HEK293 (cell line): ENCODE results near the gene POC1B.

ENCODE experiments used
- CTCF ChIA-PET: fragments of 350-600 bp; formaldehyde crosslinking; extraction: SDS; loops from one replicate; lab custom pipeline; 2021; ENCODE audit warnings: antibody characterized with exemption; lab: Yijun Ruan, JAX
- POLR2A ChIA-PET: fragments of 300-600 bp; formaldehyde crosslinking; extraction: SDS; loops from one replicate; lab custom pipeline; 2020; ENCODE audit warnings: antibody characterized with exemption, inconsistent platforms; lab: Yijun Ruan, JAX
- H3K27ac ChIP-seq: fragments of 200-500 bp; sonication (Bioruptor generic); 2 replicates; pipeline ENCODE4 v1.5.1; 2014; ENCODE audit warnings: low read depth, low read length, control low read depth, inconsistent platforms; ENCODE audit errors: extremely low read depth
- H3K36me3 ChIP-seq, 2 experiments: fragments of 200-500 bp in 1 of 2; sonication (Bioruptor generic) in 1 of 2; 1 replicate in 1 of 2; 2 replicates in 1 of 2; pipeline ENCODE4 v1.5.1; 2014 to 2017; ENCODE audit warnings: inconsistent platforms in 2 of 2, low read length in 2 of 2; ENCODE audit not compliant: control insufficient read depth in 2 of 2, insufficient read depth in 1 of 2
- H3K4me1 ChIP-seq: fragments of 200-500 bp; sonication (Bioruptor generic); 2 replicates; pipeline ENCODE4 v1.5.1; 2014; ENCODE audit warnings: mild to moderate bottlenecking, low read length, inconsistent platforms; ENCODE audit not compliant: control insufficient read depth, insufficient read depth
- H3K4me3 ChIP-seq: 2 replicates; pipeline ENCODE4 v1.5.1; 2011; ENCODE audit warnings: low read depth, mild to moderate bottlenecking, control low read depth, low read length, moderate library complexity
- H3K9me3 ChIP-seq: fragments of 200-500 bp; sonication (Bioruptor generic); 2 replicates; pipeline ENCODE4 v1.5.1; 2014; ENCODE audit warnings: low read depth, low read length, inconsistent platforms; ENCODE audit not compliant: control insufficient read depth, insufficient read depth
- HOXC10 ChIP-seq: sonication (generic); formaldehyde crosslinking; IDR thresholded peaks from 2 replicates; pipeline ENCODE4 v1.8.1; 2023; ENCODE audit warnings: mild to moderate bottlenecking, missing genetic modification reagents
- HOXD13 ChIP-seq: sonication (generic); formaldehyde crosslinking; IDR thresholded peaks from 2 replicates; pipeline ENCODE4 v1.8.0; 2022; ENCODE audit warnings: missing genetic modification reagents, borderline replicate concordance
- KLF8 ChIP-seq: fragments of 450-650 bp; formaldehyde crosslinking; IDR thresholded peaks from 2 replicates; pipeline ENCODE4 v1.5.1; 2016; ENCODE audit warnings: missing biosample characterization, missing genetic modification characterization
- ZIC2 ChIP-seq: fragments of 450-650 bp; formaldehyde crosslinking; IDR thresholded peaks from 2 replicates; pipeline ENCODE4 v1.5.1; 2016; ENCODE audit warnings: missing biosample characterization, missing genetic modification characterization
- ZNF155 ChIP-seq: fragments of 450-650 bp; formaldehyde crosslinking; IDR thresholded peaks from 2 replicates; pipeline ENCODE4 v1.5.1; 2016; ENCODE audit warnings: missing biosample characterization, missing genetic modification characterization
- ZNF157 ChIP-seq: fragments of 450-650 bp; formaldehyde crosslinking; IDR thresholded peaks from 2 replicates; pipeline ENCODE4 v1.5.1; 2016; ENCODE audit warnings: missing biosample characterization, missing genetic modification characterization
- ZNF169 ChIP-seq: fragments of 450-650 bp; formaldehyde crosslinking; IDR thresholded peaks from 2 replicates; pipeline ENCODE4 v1.5.1; 2016; ENCODE audit warnings: missing biosample characterization, missing genetic modification characterization
- ZNF184 ChIP-seq: fragments of 450-650 bp; IDR thresholded peaks from 2 replicates; pipeline ENCODE4 v1.5.1; 2018; ENCODE audit warnings: missing biosample characterization, mild to moderate bottlenecking, missing genetic modification characterization
- ZNF302 ChIP-seq: fragments of 450-650 bp; formaldehyde crosslinking; IDR thresholded peaks from 2 replicates; pipeline ENCODE4 v1.5.1; 2016; ENCODE audit warnings: missing biosample characterization, missing genetic modification characterization, low read depth
- ZNF324 ChIP-seq: fragments of 450-650 bp; formaldehyde crosslinking; IDR thresholded peaks from 2 replicates; pipeline ENCODE4 v1.5.1; 2016; ENCODE audit warnings: missing biosample characterization, missing genetic modification characterization
- ZNF362 ChIP-seq: fragments of 450-650 bp; formaldehyde crosslinking; IDR thresholded peaks from 2 replicates; pipeline ENCODE4 v1.5.1; 2016; ENCODE audit warnings: missing biosample characterization, missing genetic modification characterization
- ZNF549 ChIP-seq: fragments of 450-650 bp; IDR thresholded peaks from 2 replicates; pipeline ENCODE4 v1.5.1; 2018; ENCODE audit warnings: missing biosample characterization, missing genetic modification characterization, mild to moderate bottlenecking, inconsistent platforms, moderate library complexity
- ZNF701 ChIP-seq: fragments of 450-650 bp; formaldehyde crosslinking; IDR thresholded peaks from 2 replicates; pipeline ENCODE4 v1.5.1; 2016; ENCODE audit warnings: missing biosample characterization, missing genetic modification characterization
- ZNF768 ChIP-seq: fragments of 450-650 bp; formaldehyde crosslinking; IDR thresholded peaks from 2 replicates; pipeline ENCODE4 v1.5.1; 2018; ENCODE audit warnings: missing biosample characterization, mild to moderate bottlenecking, missing genetic modification characterization

The POC1B gene

GRCh38 chr12:89514751-89515150 lies 11.1 kb downstream of the POC1B start:
- TF ChIP-seq KLF8 (tag by site-specific recombination): no peak
- TF ChIP-seq HOXC10: no peak
- no peak for TF ChIP-seq ZNF701
- Histone ChIP-seq H3K36me3 (no peaks in the 10 kb centered on the region; a peak in 1 of 3 replicates), H3K4me1 (no peaks in the 10 kb centered on the region), H3K27ac (no peak overlapping the region), H3K9me3 (no peaks in the 10 kb centered on the region), H3K4me3 (no peak overlapping the region)
- POLR2A ChIA-PET: no interaction called here
- CTCF ChIA-PET: interaction anchor here (0.7 kb wide), 1 partner anchor 386 kb away, joined by 3 read pairs; no protein-coding TSS in a partner anchor

- no peak for TF ChIP-seq ZNF169
- peak; percentile 19; the same call in 1 of the 2 replicates for TF ChIP-seq ZNF549 (tag by site-specific recombination)
- 0 out of 2 replicates have a peak, but pooled peaks have one; percentile 27 for TF ChIP-seq ZIC2 (tag by site-specific recombination)
- no peak for TF ChIP-seq HOXD13 (CRISPR knock-in tag)
- TF ChIP-seq ZNF324: no peak
- Histone ChIP-seq H3K4me3 (no peak overlapping the region), H3K36me3 (no peaks in the 10 kb centered on the region; a peak in 1 of 3 replicates), H3K27ac (no peak overlapping the region), H3K4me1 (no peaks in the 10 kb centered on the region), H3K9me3 (no peaks in the 10 kb centered on the region)
- POLR2A ChIA-PET: no interaction called here
- CTCF ChIA-PET: interaction anchor here (0.6 to 1.5 kb wide), 4 partner anchors 11 to 494 kb away, joined by 3 to 8 read pairs (median 5); partner anchors contain the start of gene GALNT4
Measured at GRCh38 chr12:89513544-89513943, 12.3 kb downstream of the POC1B start.

- Histone ChIP-seq H3K27ac (no peak overlapping the region), H3K4me1 (no peaks in the 10 kb centered on the region), H3K9me3 (no peaks in the 10 kb centered on the region), H3K36me3 (no peaks in the 10 kb centered on the region; a peak in 1 of 3 replicates), H3K4me3 (no peak overlapping the region)
- CTCF ChIA-PET: interaction anchor here (0.6 to 2.3 kb wide), 4 partner anchors 17 to 36 kb away, joined by 3 to 7 read pairs (median 4); partner anchors contain the start of gene GALNT4
- POLR2A ChIA-PET: interaction anchor here (0.5 kb wide), 1 partner anchor 408 kb away, joined by 3 read pairs; no protein-coding TSS in a partner anchor
- TF ChIP-seq ZNF157 (tag by site-specific recombination) (no peak), ZNF302 (tag by site-specific recombination) (no peak), ZNF362 (tag by site-specific recombination) (0 out of 2 replicates have a peak, but pooled peaks have one; percentile 27), ZNF155 (tag by site-specific recombination) (no peak)
Measured at GRCh38 chr12:89507015-89507824, 18.6 kb downstream of the POC1B start.

- Histone ChIP-seq H3K27ac (no peak overlapping the region), H3K4me1 (no peaks in the 10 kb centered on the region), H3K36me3 (no peaks in the 10 kb centered on the region; a peak in 1 of 3 replicates), H3K4me3 (no peak overlapping the region), H3K9me3 (no peaks in the 10 kb centered on the region)
- ChIA-PET CTCF (interaction anchor here (1.0 to 2.3 kb wide), 3 partner anchors 9 to 37 kb away, joined by 3 to 7 read pairs (median 3); partner anchors contain the start of gene GALNT4), POLR2A (no interaction called here)
- TF ChIP-seq ZNF184 (no peak), ZNF768 (0 out of 2 replicates have a peak, but pooled peaks have one; percentile 54)
Measured at GRCh38 chr12:89506050-89506449, 19.8 kb downstream of the POC1B start.
